PC-3 (cell line): ENCODE results near the gene CCDC185.

ENCODE experiments used
- CTCF ChIP-seq: fragments of 300-600 bp; sonication (generic); conservative IDR thresholded peaks from 2 replicates; pipeline ENCODE4 v1.5.1; 2017; ENCODE audit warnings: antibody characterized with exemption, low read depth, mild to moderate bottlenecking, low read length
- EZH2 ChIP-seq: fragments of 300-600 bp; sonication (generic); IDR thresholded peaks from one replicate; pipeline ENCODE4 v1.6.1; 2017; ENCODE audit warnings: antibody characterized with exemption, mild to moderate bottlenecking, low read length; ENCODE audit not compliant: unreplicated experiment
- EZH2phosphoT487 ChIP-seq: fragments of 300-600 bp; sonication (generic); IDR thresholded peaks from 2 replicates; pipeline ENCODE4 v1.6.1; 2018; ENCODE audit warnings: mild to moderate bottlenecking, antibody characterized with exemption, low read length, borderline replicate concordance

DNA sequence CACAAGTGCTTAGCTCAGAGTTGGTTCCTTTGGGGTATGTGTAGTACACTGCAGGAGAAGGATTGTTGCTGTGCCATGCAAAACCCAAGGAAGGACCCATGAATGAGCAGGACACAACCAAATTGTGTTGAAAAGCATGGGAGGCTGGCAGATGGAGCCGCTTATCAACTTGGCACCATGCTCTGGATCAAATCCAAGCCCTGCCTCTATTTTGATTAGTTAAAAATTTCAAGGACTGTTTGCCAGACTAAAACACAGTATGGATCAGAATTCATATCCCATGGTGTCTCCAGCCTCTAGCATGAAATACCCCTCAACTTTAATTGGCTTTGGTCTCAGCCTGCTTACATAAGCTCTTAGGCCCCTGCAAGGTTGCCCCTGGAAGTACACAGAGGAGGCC lies 27.8 kb downstream of the CCDC185 start:
- TF ChIP-seq CTCF (no peak), EZH2phosphoT487 (no peak), EZH2 (no peak)
